Gastroesophageal sphincter (tissue), 3 donors: Measurements from ENCODE around the gene PRDM16.

Experiments
- EP300 ChIP-seq: sonication (generic); formaldehyde crosslinking; IDR thresholded peaks from one replicate; pipeline ENCODE4 v1.6.1; 2017; ENCODE audit warnings: antibody characterized with exemption, mild to moderate bottlenecking
- TF ChIP-seq, protein P1 (sequence below), 4 experiments: fragments of 200-600 bp in 2 of 4; fragments of 450-650 bp in 2 of 4; sonication (generic) in 1 of 4; IDR thresholded peaks; one replicate each; pipeline ENCODE4 v1.5.1; 2017 to 2019; ENCODE audit warnings: antibody characterized with exemption in 4 of 4, mild to moderate bottlenecking in 2 of 4, moderate library complexity in 2 of 4

DNA sequence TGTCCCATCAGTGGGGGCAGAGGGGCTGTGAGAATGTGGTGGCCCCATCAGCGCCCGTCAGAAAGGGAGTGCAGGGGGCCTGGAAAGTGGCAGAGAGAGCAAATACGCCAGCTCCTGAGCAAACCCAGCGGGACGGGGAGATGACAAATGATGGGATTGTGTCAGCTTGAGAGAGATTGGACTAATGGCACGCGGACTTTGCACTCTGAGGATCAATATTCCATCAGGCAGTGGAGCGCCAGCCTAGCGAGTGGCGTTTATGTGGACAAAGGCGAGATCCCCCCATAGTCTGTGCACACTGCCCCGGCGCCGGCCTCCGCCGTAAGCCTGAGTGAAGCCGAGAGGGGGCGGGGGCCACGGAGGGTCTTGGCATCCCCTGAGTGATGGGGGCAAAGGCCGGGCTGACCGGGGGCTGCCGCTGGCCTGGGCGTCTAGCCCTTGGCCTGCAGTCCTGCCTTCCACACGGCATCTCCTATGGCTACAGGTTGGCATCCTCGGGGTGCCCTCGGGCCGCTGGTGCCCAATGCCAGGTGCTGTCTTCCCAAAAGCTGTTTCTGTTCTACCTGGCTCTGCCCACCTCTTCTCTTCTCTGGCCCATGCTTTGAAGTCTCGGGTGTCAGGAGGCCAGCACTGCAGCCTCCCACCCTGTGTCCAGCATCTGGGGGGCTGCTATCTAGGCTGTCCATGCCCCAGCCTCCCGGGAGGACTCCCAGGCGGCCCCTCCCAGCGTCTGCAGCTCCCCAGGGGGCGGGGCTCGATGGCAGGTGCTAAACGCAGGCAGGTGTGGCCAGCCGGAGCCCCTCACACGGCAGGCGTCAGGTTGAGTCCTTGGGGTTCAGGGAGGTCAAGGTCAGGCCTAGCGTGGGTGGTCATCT lies 46.5 kb downstream of the PRDM16 start:
- TF ChIP-seq, protein P1, sequence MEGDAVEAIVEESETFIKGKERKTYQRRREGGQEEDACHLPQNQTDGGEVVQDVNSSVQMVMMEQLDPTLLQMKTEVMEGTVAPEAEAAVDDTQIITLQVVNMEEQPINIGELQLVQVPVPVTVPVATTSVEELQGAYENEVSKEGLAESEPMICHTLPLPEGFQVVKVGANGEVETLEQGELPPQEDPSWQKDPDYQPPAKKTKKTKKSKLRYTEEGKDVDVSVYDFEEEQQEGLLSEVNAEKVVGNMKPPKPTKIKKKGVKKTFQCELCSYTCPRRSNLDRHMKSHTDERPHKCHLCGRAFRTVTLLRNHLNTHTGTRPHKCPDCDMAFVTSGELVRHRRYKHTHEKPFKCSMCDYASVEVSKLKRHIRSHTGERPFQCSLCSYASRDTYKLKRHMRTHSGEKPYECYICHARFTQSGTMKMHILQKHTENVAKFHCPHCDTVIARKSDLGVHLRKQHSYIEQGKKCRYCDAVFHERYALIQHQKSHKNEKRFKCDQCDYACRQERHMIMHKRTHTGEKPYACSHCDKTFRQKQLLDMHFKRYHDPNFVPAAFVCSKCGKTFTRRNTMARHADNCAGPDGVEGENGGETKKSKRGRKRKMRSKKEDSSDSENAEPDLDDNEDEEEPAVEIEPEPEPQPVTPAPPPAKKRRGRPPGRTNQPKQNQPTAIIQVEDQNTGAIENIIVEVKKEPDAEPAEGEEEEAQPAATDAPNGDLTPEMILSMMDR (IDR thresholded peaks at IDR 0.05) = no peak
- TF ChIP-seq EP300 = no peak
